ENCODE data around the gene MAPK7.

GRCh38 chr17:19338031-19338990, 40.0 kb upstream of the MAPK7 start:
- no peak for TF ChIP-seq POLR2A (IDR thresholded peaks at IDR 0.05)
- TF ChIP-seq CTCF (IDR thresholded peaks at IDR 0.05 in 4 of 5, conservative IDR thresholded peaks at IDR 0.05 in 1 of 5), result peak; percentile 64 to 76 (median 69)

All from gastrocnemius medialis (tissue), 4 donors.